GM23338 (cell line): Measurements from ENCODE around the gene ARHGAP42.

ENCODE experiments used
- CTCF ChIP-seq, 2 experiments: fragments of 200-600 bp in 1 of 2; sonication (generic) in 1 of 2; conservative IDR thresholded peaks; 2 replicates each; pipeline versions ENCODE4 v1.5.1 to v1.6.1; 2016 to 2017; ENCODE audit warnings: antibody characterized with exemption in 2 of 2, low read depth in 2 of 2, mild to moderate bottlenecking in 2 of 2, moderate library complexity in 1 of 2
- EZH2 ChIP-seq: fragments of 200-600 bp; sonication (generic); IDR thresholded peaks from one replicate; pipeline ENCODE4 v1.8.0; 2017; ENCODE audit warnings: antibody characterized with exemption, mild to moderate bottlenecking, low read depth; ENCODE audit not compliant: unreplicated experiment
- EZH2phosphoT487 ChIP-seq: fragments of 200-600 bp; sonication (generic); IDR thresholded peaks from one replicate; pipeline ENCODE4 v1.8.1; 2018; ENCODE audit warnings: antibody characterized with exemption; ENCODE audit not compliant: unreplicated experiment
- NANOG ChIP-seq: IDR thresholded peaks from 2 replicates; pipeline ENCODE4 v1.6.1; 2016; ENCODE audit warnings: antibody characterized with exemption, borderline replicate concordance
- POLR2AphosphoS5 ChIP-seq: IDR thresholded peaks from 2 replicates; pipeline ENCODE4 v1.6.1; 2016; ENCODE audit warnings: antibody characterized with exemption, low read depth
- ZNF114 ChIP-seq: fragments of 250-450 bp; sonication (Bioruptor Pico); IDR thresholded peaks from 2 replicates; pipeline ENCODE4 v1.5.0; 2020; ENCODE audit warnings: mild to moderate bottlenecking, moderate library complexity

DNA sequence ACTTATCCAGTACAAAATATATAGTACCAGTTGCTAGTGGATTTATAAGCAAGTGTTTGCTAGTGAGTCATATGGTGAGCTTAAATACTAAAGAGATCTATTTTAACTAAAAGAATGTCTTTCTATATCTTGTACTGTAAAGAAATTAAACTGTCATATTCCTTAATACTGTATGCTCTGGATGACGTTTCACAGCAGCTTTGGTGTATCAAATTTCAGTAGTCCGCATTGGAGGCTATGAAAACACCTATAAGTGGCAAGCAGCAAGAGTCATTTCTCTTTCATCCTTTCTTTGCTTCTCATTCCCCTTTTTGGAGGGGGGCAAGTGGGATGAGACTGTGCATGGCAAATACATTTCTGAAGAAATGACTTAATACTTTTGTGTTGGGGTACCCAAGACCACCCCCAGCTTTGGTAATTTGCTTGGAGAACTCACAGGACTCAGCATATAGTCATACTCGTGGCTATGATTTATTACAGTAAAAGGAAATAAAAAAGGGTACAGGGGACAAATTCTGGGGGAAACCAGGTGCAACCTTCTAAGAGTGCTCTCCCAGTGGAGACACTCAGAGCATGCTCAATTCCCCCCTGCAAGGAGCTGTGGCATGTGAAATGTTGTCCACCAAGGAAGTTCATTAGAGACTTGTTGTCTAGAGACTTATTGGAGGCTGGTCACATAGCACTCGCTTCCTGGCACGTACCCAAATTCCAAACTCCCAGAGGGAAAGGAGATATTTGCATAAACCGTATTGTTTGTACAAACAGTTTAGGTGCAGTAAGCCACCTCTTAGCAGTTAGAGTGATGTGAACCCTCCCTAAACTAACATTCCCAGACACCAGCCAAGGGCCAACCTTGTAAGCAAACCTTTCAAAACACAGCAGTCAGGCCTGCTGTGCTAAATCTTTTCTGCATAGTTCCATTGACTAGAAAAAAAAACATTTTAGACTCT is 231.7 kb downstream of the ARHGAP42 start:
- TF ChIP-seq NANOG (no peak), POLR2AphosphoS5 (no peak), EZH2phosphoT487 (no peak), EZH2 (no peak), CTCF (conservative IDR thresholded peaks at IDR 0.05; ENCODE audit: low read depth in 2 of 2) (no peak), ZNF114 (CRISPR knock-in tag) (no peak)
